ENCODE measurements around the gene DENND5A. TPM values are rescaled to one million over a fixed set of nuclear protein-coding genes. Genes with fewer than 3 reads are reported as not detected.
"Not testable (repeated sequence)": the region's sequence is repeated elsewhere in the genome, so short reads cannot be mapped to it uniquely, and the experiment has no call there.

The DENND5A gene
- polyA plus RNA-seq, 1 donor, result 59.3 TPM

GRCh38 chr11:9210922-9211320, 54.2 kb downstream of the DENND5A start:
- DNase-seq (ENCODE audit: low read depth), result no peak

DNA sequence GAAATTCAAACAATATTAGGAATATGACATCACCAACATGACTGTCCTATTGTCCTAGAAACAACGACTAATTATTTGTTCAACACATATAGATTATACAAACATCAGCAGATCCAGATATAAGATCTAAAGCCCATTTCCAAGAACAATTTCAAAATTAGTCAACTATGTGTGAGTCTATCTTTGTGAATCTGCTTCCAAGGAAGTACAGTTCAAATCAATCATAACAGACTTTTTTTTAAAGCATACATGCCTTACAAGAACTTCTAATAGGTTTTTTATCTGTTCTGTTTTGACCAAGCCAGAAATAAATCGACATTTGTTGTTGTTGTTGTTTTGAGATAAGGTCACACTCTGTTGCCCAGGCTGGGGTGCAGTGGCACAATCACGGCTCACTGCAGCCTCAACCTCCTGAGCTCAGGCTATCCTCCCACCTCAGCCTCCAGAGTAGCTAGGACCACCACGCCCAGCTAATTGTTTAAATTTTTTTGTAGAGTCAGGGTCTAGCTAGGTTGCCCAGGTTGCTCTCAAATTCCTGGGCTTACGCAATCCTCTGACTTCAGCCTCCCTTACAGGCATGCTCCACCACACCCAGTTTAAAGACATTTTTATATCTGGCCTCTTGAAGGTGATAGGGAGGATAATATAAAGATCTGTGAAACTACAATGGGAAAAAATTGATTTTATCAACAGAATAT, 54.8 kb downstream of the DENND5A start:
- no peak for DNase-seq (ENCODE audit: low read depth)

GRCh38 chr11:9209604-9210003, 55.5 kb downstream of the DENND5A start:
- not testable (repeated sequence) for DNase-seq (ENCODE audit: low read depth)

DNA sequence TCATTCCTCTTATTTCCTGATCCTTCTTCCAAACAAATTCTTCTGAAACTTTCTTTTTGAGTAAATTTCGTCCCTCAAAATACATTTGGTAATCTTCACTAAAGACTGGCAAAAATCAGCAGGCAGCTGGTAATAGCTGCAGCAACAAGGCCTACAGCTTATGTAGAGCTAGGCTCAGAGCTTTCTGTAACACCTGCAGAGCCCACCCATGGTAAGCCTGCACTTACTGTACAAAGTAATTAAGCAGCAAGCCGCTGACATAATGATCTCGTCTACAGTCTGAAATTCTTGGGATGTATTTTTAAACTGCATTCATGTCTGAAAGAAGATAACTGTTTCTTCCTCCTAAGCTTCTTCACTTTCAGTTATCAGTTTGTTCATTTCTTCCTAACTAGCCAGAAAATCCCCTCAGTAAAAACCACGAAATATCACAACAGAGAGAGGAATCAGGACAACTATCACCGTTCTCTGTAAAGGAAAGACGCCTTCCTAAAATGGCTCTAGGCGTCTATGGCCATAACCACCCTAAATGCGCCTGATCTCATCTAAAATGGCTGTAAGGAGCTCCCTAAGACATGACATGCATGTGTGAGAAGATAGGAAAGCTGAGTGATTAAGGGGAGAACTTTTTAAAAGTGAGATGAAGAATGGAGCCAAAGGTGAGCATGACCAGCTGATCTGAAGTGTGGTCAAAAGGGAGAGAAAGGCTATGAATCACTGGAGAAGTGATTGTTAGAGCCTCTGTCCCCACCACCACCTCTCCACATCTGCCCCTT, 56.2 kb downstream of the DENND5A start:
- no peak for DNase-seq (ENCODE audit: low read depth)

DNA sequence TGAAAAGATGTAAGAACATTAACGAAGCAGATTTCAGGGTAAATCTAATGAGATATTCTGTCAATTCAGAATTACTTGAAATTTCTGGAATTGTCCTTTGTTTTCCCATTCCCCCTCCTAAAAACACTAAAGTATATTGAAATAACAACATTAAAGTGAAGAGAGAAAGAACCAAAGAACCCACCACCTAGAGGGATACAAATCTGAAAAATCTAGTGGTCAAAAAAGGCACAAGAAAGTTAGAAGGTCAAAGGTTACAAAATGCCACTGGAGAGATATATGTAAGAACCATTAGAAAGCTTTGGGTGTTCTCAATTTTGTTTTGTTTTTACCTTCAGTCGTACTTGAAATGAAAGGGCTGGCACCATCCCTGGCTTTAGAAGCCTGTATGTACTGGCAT, 57.9 kb downstream of the DENND5A start:
- DNase-seq (ENCODE audit: low read depth), result no peak

DNA sequence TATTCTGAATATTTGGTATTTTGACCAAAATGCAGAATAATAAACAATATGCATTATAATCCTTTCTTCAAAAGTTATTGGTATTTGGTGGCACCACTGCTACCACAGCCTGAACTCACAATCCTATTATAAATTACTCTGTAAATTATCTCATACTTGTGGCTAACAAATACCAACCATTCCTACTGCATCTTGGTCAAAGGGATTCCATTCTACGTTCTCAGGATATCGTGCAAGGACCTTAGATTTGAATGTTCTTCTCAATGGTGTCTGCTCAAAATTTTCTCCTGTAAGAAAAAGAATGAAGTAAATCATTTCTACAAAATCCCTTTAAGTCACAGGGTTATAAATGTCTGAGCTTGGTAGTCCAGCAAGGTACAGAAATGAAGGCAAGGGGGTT, 58.7 kb downstream of the DENND5A start:
- no peak for DNase-seq (ENCODE audit: low read depth)

GRCh38 chr11:9203691-9204311, 61.3 kb downstream of the DENND5A start:
- no peak for DNase-seq (ENCODE audit: low read depth)

DNA sequence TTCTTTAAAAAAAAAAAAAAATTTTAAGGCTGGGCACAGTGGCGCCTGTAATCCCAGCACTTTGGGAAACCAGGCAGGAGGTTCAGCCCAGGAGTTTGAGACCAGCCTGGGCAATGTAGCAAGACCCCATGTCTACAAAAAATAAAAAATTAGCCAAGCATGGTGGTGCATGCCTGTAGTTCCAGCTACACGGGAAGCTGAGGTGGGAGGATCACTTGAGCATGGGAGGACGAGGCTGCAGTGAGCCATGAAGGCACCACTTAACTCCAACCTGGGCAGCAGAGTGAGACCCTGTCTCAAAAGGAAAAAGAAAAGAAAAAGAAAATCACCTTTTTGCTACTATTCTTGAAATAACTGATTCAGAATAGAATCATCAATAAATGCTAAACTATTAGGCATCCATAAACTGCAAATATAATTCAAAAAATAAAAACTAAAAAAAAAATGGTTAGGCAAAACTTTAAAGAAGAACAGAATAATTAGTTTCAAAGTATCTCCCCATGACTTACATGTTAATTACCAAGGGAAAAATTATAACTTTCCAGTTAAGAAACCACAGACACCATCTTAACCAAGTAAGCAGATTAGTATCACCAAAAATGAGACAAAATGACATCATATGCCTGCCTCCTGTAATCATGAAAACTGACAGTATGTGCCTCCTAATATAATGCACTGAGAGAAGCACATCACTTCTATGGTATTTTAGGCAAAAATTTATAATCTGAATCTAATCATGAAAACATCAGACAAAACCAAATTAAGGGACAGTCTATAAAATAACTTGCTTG, 63.6 kb downstream of the DENND5A start:
- no peak for DNase-seq (ENCODE audit: low read depth)

DNA sequence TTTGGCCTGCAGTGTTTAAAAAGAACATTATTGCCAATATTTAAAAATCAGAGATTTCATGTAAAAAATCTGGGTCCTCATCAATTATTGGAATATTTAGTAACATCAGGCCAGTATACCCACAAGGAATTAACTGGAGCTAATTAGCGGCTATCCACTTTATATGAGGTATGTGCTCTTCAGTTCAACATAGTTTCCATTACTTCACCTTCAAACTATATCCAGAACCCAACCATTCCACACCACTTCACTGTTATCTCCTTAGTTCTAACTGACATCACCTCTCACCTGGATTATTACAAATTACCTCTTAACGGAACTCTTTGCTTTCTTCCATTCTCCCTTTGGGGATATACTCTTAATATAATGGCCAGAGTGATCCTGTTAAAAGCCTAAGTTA, 64.7 kb downstream of the DENND5A start:
- no peak for DNase-seq (ENCODE audit: low read depth)

GRCh38 chr11:9193316-9193715, 71.8 kb downstream of the DENND5A start:
- DNase-seq (ENCODE audit: low read depth), result no peak

- DNase-seq (ENCODE audit: low read depth), result no peak
Observed at GRCh38 chr11:9192561-9192960, 72.6 kb downstream of the DENND5A start.

- DNase-seq (ENCODE audit: low read depth), result not testable (repeated sequence)
Observed at GRCh38 chr11:9190326-9191016, 74.7 kb downstream of the DENND5A start.

- DNase-seq (ENCODE audit: low read depth), result not testable (repeated sequence)
Observed at GRCh38 chr11:9188860-9189259, 76.3 kb downstream of the DENND5A start.

- no peak for DNase-seq (ENCODE audit: low read depth)
Observed at GRCh38 chr11:9187616-9188015, 77.5 kb downstream of the DENND5A start.

GRCh38 chr11:9184516-9184915, 80.6 kb downstream of the DENND5A start:
- no peak for DNase-seq (ENCODE audit: low read depth)

GRCh38 chr11:9182180-9182871, 82.8 kb downstream of the DENND5A start:
- no peak for DNase-seq (ENCODE audit: low read depth)

DNA sequence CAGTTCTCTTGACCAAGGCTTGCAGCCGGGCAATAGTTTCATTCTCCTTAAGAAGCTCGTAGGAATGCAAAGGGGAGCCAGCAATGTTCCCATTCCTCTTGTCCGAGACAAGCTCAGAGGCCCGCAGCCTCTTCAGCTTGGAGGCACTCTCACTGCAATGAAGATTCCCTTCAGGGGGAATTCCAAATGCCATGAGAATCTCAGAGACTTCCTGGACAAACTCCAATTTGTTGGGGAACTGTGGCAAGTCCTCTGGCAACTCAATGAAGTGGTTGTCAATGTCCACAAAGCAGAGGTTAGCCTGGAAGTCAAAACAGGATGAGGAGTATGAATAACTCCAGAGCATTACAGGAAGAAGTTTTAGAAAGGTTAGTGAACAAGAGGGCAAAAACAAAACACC, 84.4 kb downstream of the DENND5A start:
- no peak for DNase-seq (ENCODE audit: low read depth)

DNA sequence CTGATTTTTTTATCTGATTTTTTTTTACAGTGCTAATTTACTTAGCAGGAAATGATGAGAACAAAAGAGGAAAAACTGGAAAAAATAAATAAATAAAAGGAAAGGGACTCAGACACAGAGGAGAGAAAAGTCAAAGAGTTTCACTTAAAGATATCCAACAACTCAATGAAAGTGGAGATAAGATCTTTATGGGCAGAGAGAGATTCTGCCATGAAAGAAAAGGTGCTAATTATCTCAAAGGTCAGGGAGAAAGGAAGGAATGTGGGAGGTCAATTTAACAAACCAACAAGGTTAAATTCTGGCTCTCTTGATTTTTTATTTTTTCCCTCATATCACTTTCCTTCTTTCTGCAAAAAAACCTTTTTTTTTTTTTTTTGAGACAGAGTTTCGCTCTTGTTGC, 86.0 kb downstream of the DENND5A start:
- DNase-seq (ENCODE audit: low read depth), result no peak

GRCh38 chr11:9178716-9179115, 86.4 kb downstream of the DENND5A start:
- DNase-seq (ENCODE audit: low read depth), result no peak

- DNase-seq (ENCODE audit: low read depth), result no peak
Observed at GRCh38 chr11:9177438-9178091, 87.6 kb downstream of the DENND5A start.

All from forelimb muscle (tissue), 1 donor.